ENCODE results near the gene CARD14.

- TF ChIP-seq CTCF (IDR thresholded peaks at IDR 0.05) (no peak), POLR2A (IDR thresholded peaks at IDR 0.05) (no peak)
These were observed 46.8 kb upstream of the CARD14 start for GRCh38 chr17:80122926-80123505.
